Body of pancreas (tissue), 4 donors: ENCODE measurements around the gene CHIT1.

Experiments
- POLR2A ChIP-seq, 3 donors: fragments of 450-650 bp; IDR thresholded peaks; one replicate each; pipeline ENCODE4 v1.6.1; 2016; ENCODE audit warnings: antibody characterized with exemption in 3 of 3, mild to moderate bottlenecking in 2 of 3
- TF ChIP-seq, protein P1 (sequence below), 7 experiments: fragments of 450-650 bp in 4 of 7; fragments of 200-600 bp in 3 of 7; sonication (generic) in 3 of 7; IDR thresholded peaks; one replicate each; pipeline ENCODE4 v1.5.1; 2016 to 2019; ENCODE audit warnings: antibody characterized with exemption in 7 of 7

GRCh38 chr1:203228670-203229069, 803 bp downstream of the CHIT1 start:
- TF ChIP-seq, protein P1, sequence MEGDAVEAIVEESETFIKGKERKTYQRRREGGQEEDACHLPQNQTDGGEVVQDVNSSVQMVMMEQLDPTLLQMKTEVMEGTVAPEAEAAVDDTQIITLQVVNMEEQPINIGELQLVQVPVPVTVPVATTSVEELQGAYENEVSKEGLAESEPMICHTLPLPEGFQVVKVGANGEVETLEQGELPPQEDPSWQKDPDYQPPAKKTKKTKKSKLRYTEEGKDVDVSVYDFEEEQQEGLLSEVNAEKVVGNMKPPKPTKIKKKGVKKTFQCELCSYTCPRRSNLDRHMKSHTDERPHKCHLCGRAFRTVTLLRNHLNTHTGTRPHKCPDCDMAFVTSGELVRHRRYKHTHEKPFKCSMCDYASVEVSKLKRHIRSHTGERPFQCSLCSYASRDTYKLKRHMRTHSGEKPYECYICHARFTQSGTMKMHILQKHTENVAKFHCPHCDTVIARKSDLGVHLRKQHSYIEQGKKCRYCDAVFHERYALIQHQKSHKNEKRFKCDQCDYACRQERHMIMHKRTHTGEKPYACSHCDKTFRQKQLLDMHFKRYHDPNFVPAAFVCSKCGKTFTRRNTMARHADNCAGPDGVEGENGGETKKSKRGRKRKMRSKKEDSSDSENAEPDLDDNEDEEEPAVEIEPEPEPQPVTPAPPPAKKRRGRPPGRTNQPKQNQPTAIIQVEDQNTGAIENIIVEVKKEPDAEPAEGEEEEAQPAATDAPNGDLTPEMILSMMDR (IDR thresholded peaks at IDR 0.05): no peak
- no peak for TF ChIP-seq POLR2A (IDR thresholded peaks at IDR 0.05)
